GM23248 (cell line): Measurements from ENCODE around the gene CDH13. TPM values are rescaled to one million over a fixed set of nuclear protein-coding genes. Genes with fewer than 3 reads are reported as not detected.

ENCODE experiments used
- DNase-seq: peaks from one replicate; pipeline ENCODE4 v3.0.0-alpha.2; 2015
- H2AFZ ChIP-seq: fragments of 200-600 bp; sonication (generic); 2 replicates; pipeline ENCODE4 v1.6.1; 2016; ENCODE audit warnings: antibody characterized with exemption
- H3F3A ChIP-seq: fragments of 200-600 bp; sonication (generic); 2 replicates; pipeline ENCODE4 v1.6.1; 2016; ENCODE audit warnings: mild to moderate bottlenecking, antibody characterized with exemption, mixed run types; ENCODE audit not compliant: insufficient read depth
- H3K27ac ChIP-seq: fragments of 200-600 bp; sonication (generic); 2 replicates; pipeline ENCODE4 v1.5.1; 2016; ENCODE audit warnings: mild to moderate bottlenecking
- H3K27me3 ChIP-seq: fragments of 200-600 bp; sonication (generic); replicated peaks from 2 replicates; pipeline ENCODE4 v1.6.1; 2016; ENCODE audit warnings: mild to moderate bottlenecking; ENCODE audit not compliant: insufficient read depth
- H3K36me3 ChIP-seq: fragments of 200-600 bp; sonication (generic); 2 replicates; pipeline ENCODE4 v1.6.1; 2016; ENCODE audit warnings: low read depth, mild to moderate bottlenecking
- H3K4me1 ChIP-seq: fragments of 200-600 bp; sonication (generic); 2 replicates; pipeline ENCODE4 v1.6.1; 2016; ENCODE audit warnings: mild to moderate bottlenecking; ENCODE audit not compliant: insufficient read depth
- H3K4me2 ChIP-seq: fragments of 200-600 bp; sonication (generic); one replicate; pipeline ENCODE4 v1.6.1; 2016; ENCODE audit warnings: mild to moderate bottlenecking; ENCODE audit not compliant: unreplicated experiment
- H3K4me3 ChIP-seq: fragments of 200-600 bp; sonication (generic); 2 replicates; pipeline ENCODE4 v1.5.1; 2016; ENCODE audit warnings: mild to moderate bottlenecking
- H3K79me2 ChIP-seq: fragments of 200-600 bp; sonication (generic); 2 replicates; pipeline ENCODE4 v1.6.1; 2016; ENCODE audit warnings: mild to moderate bottlenecking; ENCODE audit not compliant: insufficient read depth
- H3K9ac ChIP-seq: fragments of 200-600 bp; sonication (generic); 2 replicates; pipeline ENCODE4 v1.6.1; 2016; ENCODE audit warnings: mild to moderate bottlenecking
- H3K9me2 ChIP-seq: fragments of 200-600 bp; sonication (generic); 2 replicates; pipeline ENCODE4 v1.6.1; 2016; ENCODE audit warnings: mixed run types, mild to moderate bottlenecking, moderate library complexity; ENCODE audit not compliant: insufficient read depth
- H3K9me3 ChIP-seq: fragments of 200-600 bp; sonication (generic); one replicate; pipeline ENCODE4 v1.6.1; 2017; ENCODE audit warnings: low read depth
- H4K20me1 ChIP-seq: fragments of 200-600 bp; sonication (generic); 2 replicates; pipeline ENCODE4 v1.6.0; 2016; ENCODE audit not compliant: insufficient read depth
- EZH2 ChIP-seq: fragments of 200-600 bp; sonication (generic); IDR thresholded peaks from 2 replicates; pipeline ENCODE4 v1.6.1; 2018; ENCODE audit warnings: antibody characterized with exemption, mild to moderate bottlenecking; ENCODE audit not compliant: insufficient read depth, poor library complexity, severe bottlenecking
- EZH2phosphoT487 ChIP-seq: fragments of 200-600 bp; sonication (generic); IDR thresholded peaks from 2 replicates; pipeline ENCODE4 v1.6.1; 2018; ENCODE audit warnings: antibody characterized with exemption, moderate library complexity, mild to moderate bottlenecking, low read depth; ENCODE audit not compliant: insufficient read depth
- WGBS, 2 experiments: methylation state at CpG; one replicate each; pipeline ENCODE4 v1.1.6; 2015 to 2017; ENCODE audit warnings: low lambda C conversion rate in 2 of 2, low coverage in 1 of 2; ENCODE audit errors: missing lambda C conversion rate in 2 of 2; 5-methylcytosine and 5-hydroxymethylcytosine counted together
- in situ Hi-C: fragments of 300-500 bp; cut with MboI; formaldehyde crosslinking; loops from 2 replicates; pipeline ENCODE4 v1.15.0; 2020
- polyA plus RNA-seq: library from polyadenylated mRNA; unstranded; fragments of >200 nt; fragmentation: Nextera tagmentation; extraction: Ambion mirVana; gene quantifications from 2 replicates; pipeline ENCODE4 v1.2.1, GENCODE V29; 2016
- total RNA-seq: library from RNA; depleted of rRNA; stranded (reverse); fragments of >200 nt; shearing (Covaris generic); gene quantifications from 2 replicates; pipeline ENCODE4 v1.2.3, GENCODE V29; 2014

Gene CDH13
- total and polyA plus RNA-seq, 2 experiments from 2014 or later, result 51.0 to 52.8 TPM

GRCh38 chr16:83510906-83511305 lies 884.1 kb downstream of the CDH13 start:
- H4K20me1 ChIP-seq, result no peaks in the 10 kb centered on the region
- H3K79me2 ChIP-seq, result no peaks in the 10 kb centered on the region
- no peaks in the 10 kb centered on the region for H3K9me2 ChIP-seq
- 90 to 92% methylated on average over 12 of the region's 12 CpGs for WGBS, 2 experiments
- TF ChIP-seq EZH2 (no peak), EZH2phosphoT487 (no peak)
- no peak overlapping the region for H3K4me2 ChIP-seq
- H3K27ac ChIP-seq, result no peak overlapping the region
- H3K4me1 ChIP-seq, result peaks cover 11% of the 10 kb centered on the region; the same call in 1 of the 2 replicates
- no peaks in the 10 kb centered on the region for H3K9me3 ChIP-seq
- H3K4me3 ChIP-seq, result no peak overlapping the region
- H3F3A ChIP-seq, result peaks cover 11% of the 10 kb centered on the region
- H2AFZ ChIP-seq, result no peak overlapping the region
- no peaks in the 10 kb centered on the region for H3K36me3 ChIP-seq
- H3K9ac ChIP-seq, result no peak overlapping the region
- no peaks in the 10 kb centered on the region for H3K27me3 ChIP-seq
- no peak for DNase-seq
- in situ Hi-C loops, result no loop called here

- peak; percentile 92 for DNase-seq
- peak overlapping the region; percentile 66 for H3K4me2 ChIP-seq
- H3K4me1 ChIP-seq, result peaks cover 11% of the 10 kb centered on the region; the same call in 1 of the 2 replicates
Observed at GRCh38 chr16:83513008-83513755, 886.4 kb downstream of the CDH13 start.

GRCh38 chr16:83515395-83515794 lies 888.6 kb downstream of the CDH13 start:
- Histone ChIP-seq H3F3A (peaks cover 11% of the 10 kb centered on the region), H3K9ac (no peak overlapping the region), H3K4me2 (no peak overlapping the region), H3K79me2 (no peaks in the 10 kb centered on the region), H3K4me1 (peaks cover 11% of the 10 kb centered on the region; the same call in 1 of the 2 replicates), H3K27me3 (no peaks in the 10 kb centered on the region), H3K27ac (no peak overlapping the region), H2AFZ (no peak overlapping the region), H3K4me3 (no peak overlapping the region), H3K9me2 (no peaks in the 10 kb centered on the region), H3K36me3 (no peaks in the 10 kb centered on the region), H4K20me1 (no peaks in the 10 kb centered on the region), H3K9me3 (no peaks in the 10 kb centered on the region)
- TF ChIP-seq EZH2, result no peak
- TF ChIP-seq EZH2phosphoT487, result no peak
- 86 to 89% methylated on average over 2 of the region's 2 CpGs for WGBS, 2 experiments
- in situ Hi-C loops, result no loop called here
- no peak for DNase-seq

More at GRCh38 chr16:83513008-83513755, 886.4 kb downstream of the CDH13 start:
- Histone ChIP-seq H3K27ac (peak overlapping the region; percentile 80), H3K9ac (peak overlapping the region; percentile 19; the same call in 1 of the 2 replicates), H3K27me3 (no peaks in the 10 kb centered on the region), H3K9me2 (no peaks in the 10 kb centered on the region), H3K4me3 (no peak overlapping the region), H4K20me1 (no peaks in the 10 kb centered on the region), H3F3A (peaks cover 11% of the 10 kb centered on the region), H2AFZ (no peak overlapping the region), H3K36me3 (no peaks in the 10 kb centered on the region), H3K79me2 (no peaks in the 10 kb centered on the region), H3K9me3 (no peaks in the 10 kb centered on the region)
- 40 to 41% methylated on average over 8 of the region's 8 CpGs for WGBS, 2 experiments
- no peak for TF ChIP-seq EZH2
- no peak for TF ChIP-seq EZH2phosphoT487
- in situ Hi-C loops, result no loop called here

GRCh38 chr16:83516931-83517330 lies 890.2 kb downstream of the CDH13 start:
- H3K9me3 ChIP-seq, result no peaks in the 10 kb centered on the region
- H3K9me2 ChIP-seq, result no peaks in the 10 kb centered on the region
- no peaks in the 10 kb centered on the region for H3K79me2 ChIP-seq
- H3K4me3 ChIP-seq, result no peak overlapping the region
- peaks cover 5% of the 10 kb centered on the region for H3F3A ChIP-seq
- no peaks in the 10 kb centered on the region for H3K36me3 ChIP-seq
- DNase-seq, result no peak
- TF ChIP-seq EZH2phosphoT487 (no peak), EZH2 (no peak)
- H4K20me1 ChIP-seq, result no peaks in the 10 kb centered on the region
- no peak overlapping the region for H3K27ac ChIP-seq
- in situ Hi-C loops, result no loop called here
- no peak overlapping the region for H3K4me2 ChIP-seq
- no peaks in the 10 kb centered on the region for H3K27me3 ChIP-seq
- no peak overlapping the region for H3K9ac ChIP-seq
- H3K4me1 ChIP-seq, result peaks cover 11% of the 10 kb centered on the region; the same call in 1 of the 2 replicates
- 66 to 81% methylated on average over 2 of the region's 2 CpGs for WGBS, 2 experiments
- no peak overlapping the region for H2AFZ ChIP-seq
